ENCODE measurements around the gene MEPCE.
"Not testable (repeated sequence)": the region's sequence is repeated elsewhere in the genome, so short reads cannot be mapped to it uniquely, and the experiment has no call there.

The MEPCE gene

DNA sequence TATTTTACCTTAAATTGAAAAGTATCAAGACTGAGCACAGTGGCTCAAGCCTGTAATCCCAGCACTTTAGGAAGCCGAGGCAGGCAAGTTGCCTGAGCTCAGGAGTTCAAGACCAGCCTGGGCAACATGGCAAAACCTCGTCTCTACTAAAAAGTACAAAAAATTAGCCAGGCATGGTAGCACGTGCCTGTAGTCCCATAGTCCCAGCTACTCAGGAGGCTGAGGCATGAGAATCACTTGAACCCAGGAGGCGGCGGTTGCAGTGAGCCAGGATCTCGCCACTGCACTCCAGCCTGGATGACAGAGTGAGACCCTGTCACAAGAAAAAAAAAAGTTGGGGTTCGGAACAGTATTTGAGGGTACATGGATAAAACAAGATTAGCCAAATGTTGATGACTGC is 9.6 kb downstream of the MEPCE start:
- not testable (repeated sequence) for H3K36me3 ChIP-seq (replicated peaks; ENCODE audit: insufficient read depth, low read length); H3K9me2 ChIP-seq (replicated peaks; ENCODE audit: insufficient read depth, low read length); H3K4me1 ChIP-seq (ENCODE audit: low read length); H3K9ac ChIP-seq (ENCODE audit: low read length); H3K4me3 ChIP-seq (ENCODE audit: low read length); H3K27ac ChIP-seq (ENCODE audit: low read length); H3K27me3 ChIP-seq (replicated peaks; ENCODE audit: insufficient read depth, low read length); DNase-seq; H2AFZ ChIP-seq (ENCODE audit: low read length); H4K20me1 ChIP-seq (ENCODE audit: insufficient read depth, low read length); H3K9me3 ChIP-seq (replicated peaks; ENCODE audit: insufficient read depth, low read length); H3K4me2 ChIP-seq (ENCODE audit: low read depth, low read length)
- peaks cover 16% of the 10 kb centered on the region for H3K79me2 ChIP-seq (ENCODE audit: low read length)
- peaks cover 13% of the 10 kb centered on the region; the same call in 1 of the 2 replicates for H3F3A ChIP-seq (ENCODE audit: insufficient read depth, low read length)

DNA sequence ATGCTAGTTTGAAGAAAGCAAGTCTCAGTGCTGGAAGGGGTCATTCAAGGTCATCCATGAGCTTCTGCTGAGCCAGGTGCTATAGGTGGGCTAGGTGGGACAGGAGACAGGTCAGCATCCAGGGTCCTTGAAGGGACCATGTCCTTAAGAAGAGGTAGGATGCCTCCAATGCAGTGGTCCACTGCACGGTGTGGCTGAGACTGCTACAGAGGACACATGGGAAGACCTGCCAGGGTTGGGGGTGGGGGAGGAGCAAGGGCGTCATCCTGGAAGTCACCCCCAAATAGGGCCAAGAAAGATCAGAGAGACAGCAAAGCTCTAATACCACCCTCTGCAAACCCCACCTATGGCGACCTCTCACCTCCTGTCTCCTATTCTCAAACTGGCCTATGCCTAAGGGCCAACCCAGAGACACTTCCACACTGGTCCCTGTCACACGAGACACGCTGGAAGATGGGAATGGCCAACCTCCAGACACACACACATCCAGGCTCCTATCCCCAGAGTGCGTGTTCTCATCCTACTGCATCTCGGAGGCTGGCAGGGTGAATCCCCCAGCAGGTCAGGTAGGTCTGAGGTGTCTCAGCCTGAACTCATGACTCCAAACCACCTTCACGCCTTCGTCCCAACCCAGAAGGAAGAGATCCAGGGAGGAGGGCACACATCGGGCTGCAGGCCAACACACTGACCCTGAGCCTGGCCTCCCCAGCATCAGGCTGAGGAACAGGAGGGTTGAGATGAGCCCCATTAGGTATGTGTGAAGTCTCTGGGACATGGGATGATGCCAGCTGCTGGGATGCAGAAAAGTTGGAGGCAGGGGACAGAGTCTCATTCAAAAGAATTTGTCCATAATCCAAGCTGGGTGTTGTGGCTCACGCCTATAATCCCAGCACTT is 12.3 kb downstream of the MEPCE start:
- DNase-seq: no peak
- no peaks in the 10 kb centered on the region for H3K36me3 ChIP-seq (replicated peaks; ENCODE audit: insufficient read depth, low read length)
- H3K27ac ChIP-seq (ENCODE audit: low read length): no peak overlapping the region
- H3K9me2 ChIP-seq (replicated peaks; ENCODE audit: insufficient read depth, low read length): no peaks in the 10 kb centered on the region
- H4K20me1 ChIP-seq (ENCODE audit: insufficient read depth, low read length): no peaks in the 10 kb centered on the region
- H3K4me2 ChIP-seq (ENCODE audit: low read depth, low read length): no peak overlapping the region
- H2AFZ ChIP-seq (ENCODE audit: low read length): no peak overlapping the region
- no peak overlapping the region for H3K9ac ChIP-seq (ENCODE audit: low read length)
- H3K4me3 ChIP-seq (ENCODE audit: low read length): no peak overlapping the region
- TF ChIP-seq, protein P1, sequence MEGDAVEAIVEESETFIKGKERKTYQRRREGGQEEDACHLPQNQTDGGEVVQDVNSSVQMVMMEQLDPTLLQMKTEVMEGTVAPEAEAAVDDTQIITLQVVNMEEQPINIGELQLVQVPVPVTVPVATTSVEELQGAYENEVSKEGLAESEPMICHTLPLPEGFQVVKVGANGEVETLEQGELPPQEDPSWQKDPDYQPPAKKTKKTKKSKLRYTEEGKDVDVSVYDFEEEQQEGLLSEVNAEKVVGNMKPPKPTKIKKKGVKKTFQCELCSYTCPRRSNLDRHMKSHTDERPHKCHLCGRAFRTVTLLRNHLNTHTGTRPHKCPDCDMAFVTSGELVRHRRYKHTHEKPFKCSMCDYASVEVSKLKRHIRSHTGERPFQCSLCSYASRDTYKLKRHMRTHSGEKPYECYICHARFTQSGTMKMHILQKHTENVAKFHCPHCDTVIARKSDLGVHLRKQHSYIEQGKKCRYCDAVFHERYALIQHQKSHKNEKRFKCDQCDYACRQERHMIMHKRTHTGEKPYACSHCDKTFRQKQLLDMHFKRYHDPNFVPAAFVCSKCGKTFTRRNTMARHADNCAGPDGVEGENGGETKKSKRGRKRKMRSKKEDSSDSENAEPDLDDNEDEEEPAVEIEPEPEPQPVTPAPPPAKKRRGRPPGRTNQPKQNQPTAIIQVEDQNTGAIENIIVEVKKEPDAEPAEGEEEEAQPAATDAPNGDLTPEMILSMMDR (IDR thresholded peaks at IDR 0.05; ENCODE audit: low read length): no peak
- TF ChIP-seq EZH2phosphoT487 (IDR thresholded peaks at IDR 0.05; ENCODE audit: low read length) (no peak), EZH2 (optimal IDR thresholded peaks at IDR 0.05; ENCODE audit: low read depth, low read length) (no peak)
- 0 out of 2 replicates have a peak, but pooled peaks cover 4% of the 10 kb centered on the region for H3F3A ChIP-seq (ENCODE audit: insufficient read depth, low read length)
- no peaks in the 10 kb centered on the region for H3K79me2 ChIP-seq (ENCODE audit: low read length)
- 0 out of 2 replicates have a peak, but pooled peaks cover 10% of the 10 kb centered on the region for H3K4me1 ChIP-seq (ENCODE audit: low read length)
- H3K9me3 ChIP-seq (replicated peaks; ENCODE audit: insufficient read depth, low read length): no peaks in the 10 kb centered on the region
- no peaks in the 10 kb centered on the region for H3K27me3 ChIP-seq (replicated peaks; ENCODE audit: insufficient read depth, low read length)

DNA sequence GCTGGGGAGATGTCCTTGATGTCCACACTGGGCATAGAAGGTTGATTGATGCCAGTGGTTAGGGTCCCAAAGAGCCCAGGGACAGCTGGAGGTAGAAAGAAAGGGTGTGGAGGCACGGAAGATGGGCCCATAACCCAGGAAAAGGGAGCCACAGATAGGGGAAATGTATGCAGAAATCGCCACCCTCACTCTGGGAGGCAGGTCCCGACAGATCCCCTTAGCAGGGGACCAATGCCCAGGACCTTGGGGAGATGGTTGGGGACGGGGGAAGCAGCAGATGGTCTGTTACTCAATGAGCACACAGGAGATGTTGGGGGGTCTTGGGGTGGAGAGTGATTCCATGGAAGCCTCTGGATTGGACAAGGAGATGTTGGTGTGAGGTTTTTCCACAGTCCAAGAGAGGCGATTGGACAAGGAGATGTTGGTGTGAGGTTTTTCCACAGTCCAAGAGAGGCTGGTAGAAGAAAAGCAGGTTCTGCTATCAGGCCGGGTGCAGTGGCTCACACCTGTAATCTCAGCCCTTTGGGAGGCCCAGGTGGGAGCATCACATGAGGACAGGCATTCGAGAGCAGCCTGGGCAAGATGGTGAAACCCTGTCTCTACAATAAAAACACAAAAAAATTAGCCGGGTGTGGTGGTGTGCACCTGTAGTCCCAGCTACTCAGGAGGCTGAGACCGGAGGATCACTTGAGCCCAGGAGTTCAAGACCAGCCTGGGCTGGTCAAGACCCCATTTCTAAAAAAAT is 13.6 kb downstream of the MEPCE start:
- Histone ChIP-seq H3F3A (ENCODE audit: insufficient read depth, low read length) (no peaks in the 10 kb centered on the region), H3K79me2 (ENCODE audit: low read length) (no peaks in the 10 kb centered on the region), H3K36me3 (replicated peaks; ENCODE audit: insufficient read depth, low read length) (no peaks in the 10 kb centered on the region), H3K9ac (ENCODE audit: low read length) (no peak overlapping the region), H3K9me3 (replicated peaks; ENCODE audit: insufficient read depth, low read length) (no peaks in the 10 kb centered on the region), H3K4me2 (ENCODE audit: low read depth, low read length) (no peak overlapping the region), H4K20me1 (ENCODE audit: insufficient read depth, low read length) (no peaks in the 10 kb centered on the region), H3K9me2 (replicated peaks; ENCODE audit: insufficient read depth, low read length) (no peaks in the 10 kb centered on the region), H3K27me3 (replicated peaks; ENCODE audit: insufficient read depth, low read length) (no peaks in the 10 kb centered on the region), H3K4me3 (ENCODE audit: low read length) (no peak overlapping the region), H2AFZ (ENCODE audit: low read length) (no peak overlapping the region), H3K27ac (ENCODE audit: low read length) (no peak overlapping the region), H3K4me1 (ENCODE audit: low read length) (0 out of 2 replicates have a peak, but pooled peaks cover 10% of the 10 kb centered on the region)
- TF ChIP-seq, protein P1 (IDR thresholded peaks at IDR 0.05; ENCODE audit: low read length): no peak
- TF ChIP-seq EZH2phosphoT487 (IDR thresholded peaks at IDR 0.05; ENCODE audit: low read length) (no peak), EZH2 (optimal IDR thresholded peaks at IDR 0.05; ENCODE audit: low read depth, low read length) (no peak)
- no peak for DNase-seq
